GM11168 (cell line): ENCODE measurements around the gene TNFSF15.

Source experiments
- in situ Hi-C: fragments of 300-500 bp; cut with MboI; formaldehyde crosslinking; loops from one replicate; pipeline ENCODE4 v1.12.0; 2022; ENCODE audit warnings: low sequenced_read_pairs; ENCODE audit not compliant: unreplicated experiment

TNFSF15 gene

DNA sequence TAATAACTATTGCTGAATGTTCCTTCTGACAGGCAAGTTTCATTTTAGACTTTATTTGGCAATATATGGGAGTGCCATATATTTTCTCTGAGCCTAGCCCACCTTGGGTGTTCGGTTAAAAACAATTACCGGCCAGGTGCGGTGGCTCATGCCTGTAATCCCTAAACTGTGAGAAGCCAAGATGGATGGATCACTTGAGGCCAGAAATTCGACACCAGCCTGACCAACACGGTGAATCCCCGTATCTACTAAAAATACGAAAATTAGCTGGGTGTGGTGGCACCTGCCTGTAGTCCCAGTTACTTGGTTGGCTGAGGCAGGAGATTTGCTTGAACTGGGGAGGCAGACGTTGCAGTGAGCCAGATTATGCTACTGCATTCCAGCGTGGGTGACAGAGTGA, 47.9 kb downstream of the TNFSF15 start:
- in situ Hi-C loops = no loop called here

DNA sequence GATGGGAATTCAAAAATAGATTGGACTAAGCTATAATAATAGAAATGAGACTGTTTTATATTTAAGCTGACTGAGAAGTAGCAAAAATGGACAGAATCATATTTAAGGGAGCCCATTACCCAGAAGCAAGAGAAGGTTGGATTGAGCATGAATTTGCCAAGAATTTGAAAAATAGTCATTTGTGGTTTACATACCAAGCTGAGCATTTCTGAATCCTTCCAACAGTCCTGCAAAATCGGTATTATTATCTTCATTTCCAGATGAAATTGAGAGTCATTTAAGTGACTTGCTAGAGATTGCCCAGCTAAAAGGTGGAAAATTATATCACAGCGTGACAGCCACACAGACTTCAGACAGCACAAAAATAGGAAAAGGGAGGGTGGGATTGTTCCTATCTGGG, 48.4 kb downstream of the TNFSF15 start:
- in situ Hi-C loops = no loop called here

DNA sequence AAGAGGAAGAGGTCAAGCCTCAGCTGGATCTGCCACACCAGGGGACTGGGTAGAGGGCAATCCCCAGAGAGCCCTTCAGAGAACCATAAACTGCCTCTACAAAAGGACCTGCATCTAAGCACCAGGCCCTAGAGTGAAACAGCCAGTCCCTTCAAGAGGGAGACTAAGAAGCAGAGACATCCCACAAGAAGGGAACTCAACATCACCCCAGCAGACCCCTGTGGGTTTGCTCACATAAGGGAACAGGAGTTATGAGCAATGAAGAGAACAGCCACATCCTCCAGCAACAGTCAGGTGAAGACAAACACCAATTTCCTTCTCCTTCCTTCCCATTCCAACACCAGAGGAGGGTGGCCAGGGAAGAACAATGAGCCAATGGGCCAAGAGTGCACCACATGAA, 48.9 kb downstream of the TNFSF15 start:
- in situ Hi-C loops = no loop called here

DNA sequence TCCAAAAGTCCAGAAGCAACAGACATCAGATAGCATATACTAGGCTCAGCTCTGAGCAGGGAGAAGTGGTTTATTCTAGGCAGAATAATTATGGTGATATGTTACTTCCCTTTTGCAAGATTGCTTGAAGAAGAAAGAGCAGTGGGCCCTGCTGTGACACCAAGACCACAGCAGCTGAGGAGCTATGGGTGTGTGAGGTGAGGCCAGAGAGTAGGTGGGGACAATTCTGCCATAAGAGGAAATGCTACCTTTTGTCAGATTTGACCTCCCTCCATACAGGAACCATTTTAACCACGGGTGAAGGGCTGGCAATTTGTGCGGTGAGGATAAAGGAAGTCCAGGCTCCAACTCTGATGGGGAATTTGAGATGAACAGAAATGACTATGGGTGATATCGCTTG, 51.3 kb downstream of the TNFSF15 start:
- in situ Hi-C loops = no loop called here

DNA sequence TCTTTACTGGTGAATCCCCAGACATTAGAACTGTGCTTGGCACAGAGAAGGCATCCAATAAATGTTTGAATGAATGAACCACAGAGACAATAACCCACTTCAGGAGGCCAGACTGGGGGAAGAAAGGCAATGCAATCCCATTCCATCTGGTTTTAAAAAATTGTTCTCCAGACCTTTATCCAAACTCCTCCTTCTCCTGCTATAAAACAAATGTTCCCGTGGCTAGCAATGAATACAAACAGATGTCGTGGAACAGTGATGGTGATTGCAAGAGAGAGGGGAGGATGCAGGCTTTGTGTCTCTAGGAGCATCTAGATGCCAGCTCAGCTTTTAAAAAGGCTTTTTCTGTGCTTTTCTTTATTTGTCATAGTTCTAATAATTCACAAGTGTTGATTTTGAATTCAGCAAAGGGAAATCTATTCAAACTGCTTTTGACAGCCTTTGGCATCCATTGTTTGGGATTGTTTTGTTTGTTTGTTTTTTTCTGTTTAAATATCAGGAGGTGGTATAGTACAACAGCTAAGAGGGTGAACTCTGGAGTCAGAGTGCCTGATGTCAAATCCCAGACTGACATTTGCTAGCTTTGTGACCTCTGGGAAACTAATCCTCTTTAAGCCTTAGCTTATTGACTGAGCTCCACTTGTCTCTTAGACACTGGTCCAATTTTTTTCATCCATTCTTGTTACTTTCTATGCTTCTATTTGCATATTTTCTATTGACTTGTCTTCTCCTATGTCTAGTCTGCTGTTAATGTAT, 59.1 kb downstream of the TNFSF15 start:
- in situ Hi-C loops = loop anchor here (10.0 kb wide), 1 partner anchor 158 kb away; no protein-coding TSS in a partner anchor

DNA sequence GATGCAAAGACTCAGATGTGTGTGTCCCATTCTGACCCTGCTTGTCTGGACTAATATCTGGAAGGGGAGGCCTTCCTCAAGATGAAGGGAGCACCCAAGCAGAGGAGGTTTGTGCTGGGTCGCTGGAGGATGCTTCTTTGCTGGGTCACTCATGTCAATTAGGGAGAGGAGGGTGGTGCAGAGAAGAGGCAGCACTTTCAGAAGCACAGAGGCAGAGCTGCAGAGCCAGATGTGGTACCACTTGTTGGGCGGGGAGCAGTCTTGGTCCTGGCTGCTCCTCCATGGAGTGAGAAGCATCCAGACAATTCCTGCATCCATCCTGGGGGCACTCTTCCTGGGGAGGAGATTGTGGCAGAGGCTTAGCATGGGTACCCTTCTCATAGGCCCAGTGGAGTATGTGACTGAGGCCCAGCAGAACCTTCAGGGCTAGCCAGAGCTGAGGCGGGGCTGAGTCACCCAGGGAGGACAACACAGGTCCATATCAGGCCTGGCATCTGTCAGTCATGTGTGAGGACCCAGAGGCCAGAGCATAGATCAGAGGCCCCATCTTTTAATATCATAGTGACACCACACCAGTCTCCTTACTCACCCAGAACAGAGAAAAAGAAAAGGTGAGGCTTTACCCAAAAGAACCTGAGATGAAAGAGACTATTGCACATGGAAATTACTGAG, 59.8 kb downstream of the TNFSF15 start:
- in situ Hi-C loops = loop anchor here (10.0 kb wide), 1 partner anchor 159 kb away; no protein-coding TSS in a partner anchor

DNA sequence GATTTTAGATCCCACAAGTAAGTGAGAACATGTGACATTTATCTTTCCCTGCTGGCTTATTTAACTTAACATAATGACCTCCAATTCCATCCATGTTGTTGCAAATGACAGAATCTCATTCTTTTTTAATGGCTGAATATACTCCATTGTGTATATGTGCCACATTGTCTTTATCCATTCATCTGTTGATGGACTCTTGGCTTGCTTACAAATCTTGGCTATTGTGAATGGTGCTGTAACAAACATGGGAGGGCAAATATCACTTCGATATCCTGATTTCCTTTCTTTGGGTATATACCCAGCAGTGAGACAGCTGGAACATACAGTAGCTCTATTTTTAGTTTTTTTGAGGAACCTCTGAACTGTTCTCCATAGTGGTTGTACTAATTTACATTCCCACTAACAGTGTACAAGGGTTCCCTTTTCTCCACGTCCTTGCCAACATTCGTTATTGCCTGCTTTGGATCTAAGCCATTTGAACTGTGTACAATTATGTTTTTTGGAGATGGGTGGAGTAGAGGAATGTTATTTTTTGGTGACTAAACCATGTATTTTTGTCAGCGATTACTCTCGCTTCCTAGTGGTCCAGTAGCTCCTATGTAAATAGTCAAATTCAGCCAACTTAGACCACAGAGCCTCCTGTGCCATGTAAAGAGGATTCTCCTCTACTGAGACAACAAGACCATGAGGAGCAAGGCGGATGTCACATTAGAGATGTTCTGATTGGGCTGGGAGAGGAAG, 60.6 kb downstream of the TNFSF15 start:
- in situ Hi-C loops = loop anchor here (10.0 kb wide), 1 partner anchor 160 kb away; no protein-coding TSS in a partner anchor

DNA sequence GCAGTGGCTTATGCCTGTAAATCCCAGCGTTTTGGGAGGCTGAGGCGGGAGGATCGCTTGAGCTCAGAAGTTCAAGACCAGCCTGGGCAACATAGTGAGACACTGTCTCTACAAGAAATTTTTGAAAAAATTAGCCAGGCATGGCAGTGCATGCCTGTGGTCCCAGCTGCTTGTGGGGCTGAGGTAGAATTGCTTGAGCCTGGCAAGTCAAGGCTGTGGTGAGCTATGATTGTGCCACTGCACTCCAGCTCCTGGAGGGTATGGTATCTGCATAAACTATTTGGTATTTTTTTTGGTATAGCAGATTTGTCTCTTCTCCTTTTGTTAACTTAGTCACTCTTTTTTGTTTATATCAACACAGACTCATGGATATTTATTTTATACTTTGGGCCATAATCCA, 62.4 kb downstream of the TNFSF15 start:
- in situ Hi-C loops = loop anchor here (10.0 kb wide), 1 partner anchor 161 kb away; no protein-coding TSS in a partner anchor

DNA sequence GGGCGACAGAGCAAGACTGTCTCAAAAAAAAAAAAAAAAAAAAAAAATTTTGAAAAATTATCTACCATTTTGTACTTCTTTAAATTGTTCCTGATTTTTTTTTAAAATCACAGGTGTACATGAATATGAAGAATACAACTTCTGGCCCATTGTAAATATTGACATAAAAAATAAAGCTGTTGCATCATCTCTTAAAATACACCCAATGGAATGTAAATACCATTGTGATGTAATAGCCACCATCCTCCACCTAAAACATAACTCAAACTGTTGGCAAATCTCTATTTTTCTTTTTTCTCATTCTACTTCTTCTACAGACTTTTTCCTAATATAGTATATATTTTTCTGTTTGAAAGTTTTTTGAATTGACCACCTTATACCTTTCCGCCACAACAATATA, 62.9 kb downstream of the TNFSF15 start:
- in situ Hi-C loops = loop anchor here (10.0 kb wide), 1 partner anchor 162 kb away; no protein-coding TSS in a partner anchor

DNA sequence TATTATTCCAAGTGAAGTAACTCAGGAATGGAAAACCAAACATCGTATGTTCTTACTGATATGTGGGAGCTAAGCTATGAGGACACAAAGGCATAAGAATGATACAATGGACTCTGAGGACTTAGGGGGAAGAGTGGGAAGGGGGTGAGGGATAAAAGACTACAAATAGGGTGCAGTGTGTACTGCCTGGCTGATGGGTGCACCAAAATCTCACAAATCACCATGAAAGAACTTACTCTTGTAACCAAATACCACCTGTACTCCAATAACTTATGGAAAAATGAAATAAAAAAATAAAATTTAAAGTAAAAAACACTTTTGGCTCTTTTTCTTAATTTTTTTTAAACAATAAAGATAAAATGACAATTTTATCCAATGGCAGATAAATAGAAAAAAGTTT, 64.3 kb downstream of the TNFSF15 start:
- in situ Hi-C loops = loop anchor here (10.0 kb wide), 1 partner anchor 163 kb away; no protein-coding TSS in a partner anchor

DNA sequence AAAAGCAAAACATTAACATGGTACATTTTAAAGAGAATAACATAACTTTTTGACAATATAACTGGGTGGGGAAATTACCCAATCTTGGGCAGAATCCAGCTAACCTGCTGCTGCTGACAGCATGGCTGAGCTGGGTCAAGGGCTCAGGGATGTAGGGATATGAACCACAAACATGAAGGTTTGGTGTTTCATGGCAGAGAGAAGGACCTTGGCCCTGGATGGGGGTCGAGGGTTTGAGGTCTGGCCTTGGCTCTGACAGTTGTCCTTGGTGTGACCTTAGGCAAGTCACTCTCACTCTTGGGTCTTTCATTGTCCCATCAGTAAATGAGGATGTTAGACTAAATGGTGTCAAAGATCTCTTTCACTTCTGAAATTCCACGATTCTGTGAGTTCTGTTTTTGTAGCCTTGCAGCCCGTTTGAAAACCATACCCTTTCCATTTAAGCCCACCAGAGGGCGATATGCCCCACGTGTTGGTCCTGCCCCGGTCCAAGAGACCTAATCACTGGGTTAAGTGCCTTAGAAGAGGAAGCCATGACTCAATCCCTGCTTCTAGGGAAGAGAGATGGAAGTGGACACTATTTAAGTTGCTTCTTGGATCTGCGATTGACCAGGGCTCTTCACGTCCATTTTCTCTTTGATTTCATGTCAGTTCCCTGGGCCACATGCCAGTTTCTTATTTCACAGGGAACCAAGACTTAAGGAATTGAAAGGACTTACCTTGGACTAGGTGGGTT, 67.1 kb downstream of the TNFSF15 start:
- in situ Hi-C loops = loop anchor here (5.0 kb wide), 2 partner anchors 51 to 274 kb away; no protein-coding TSS in a partner anchor

DNA sequence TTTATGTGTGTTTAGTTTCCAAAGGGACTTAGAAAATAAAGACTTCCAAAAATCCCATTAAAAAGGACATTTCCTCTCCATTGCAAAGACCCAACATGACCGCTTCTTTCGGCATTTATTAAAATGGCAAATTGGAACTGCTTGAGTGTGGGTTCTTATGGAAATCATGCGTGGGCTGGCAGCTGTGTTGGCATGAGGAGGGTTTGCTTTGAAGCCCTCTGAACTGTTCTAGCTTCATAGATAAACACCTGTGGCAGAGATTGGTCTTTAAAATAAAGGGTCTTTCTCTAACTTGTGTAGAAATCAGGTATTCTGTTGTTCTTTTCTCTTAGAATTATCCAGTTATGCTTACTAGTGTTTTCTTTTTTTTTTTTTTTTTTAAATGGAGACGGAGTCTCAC, 68.0 kb downstream of the TNFSF15 start:
- in situ Hi-C loops = loop anchor here (5.0 kb wide), 2 partner anchors 51 to 274 kb away; no protein-coding TSS in a partner anchor

DNA sequence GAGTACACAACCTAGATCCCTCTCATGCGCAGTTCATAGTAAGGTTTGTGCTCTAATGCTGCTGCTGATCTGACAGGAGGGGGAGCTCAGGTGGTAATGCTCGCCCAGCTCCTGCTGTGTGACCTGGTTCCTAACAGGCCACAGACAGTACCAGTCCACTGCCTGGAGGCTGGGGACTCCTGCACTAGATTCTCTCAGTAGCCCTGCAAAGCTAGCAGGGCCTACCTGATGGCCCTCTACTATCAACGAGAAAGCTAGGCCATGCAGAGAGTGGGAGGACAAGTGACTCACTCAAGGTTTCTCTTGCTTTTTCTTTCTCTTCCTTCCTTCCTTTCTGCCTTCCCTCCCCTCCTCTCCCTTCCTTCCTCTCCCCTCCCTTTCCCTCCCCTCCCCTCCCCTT, 68.7 kb downstream of the TNFSF15 start:
- in situ Hi-C loops = loop anchor here (5.0 kb wide), 2 partner anchors 50 to 275 kb away; no protein-coding TSS in a partner anchor

DNA sequence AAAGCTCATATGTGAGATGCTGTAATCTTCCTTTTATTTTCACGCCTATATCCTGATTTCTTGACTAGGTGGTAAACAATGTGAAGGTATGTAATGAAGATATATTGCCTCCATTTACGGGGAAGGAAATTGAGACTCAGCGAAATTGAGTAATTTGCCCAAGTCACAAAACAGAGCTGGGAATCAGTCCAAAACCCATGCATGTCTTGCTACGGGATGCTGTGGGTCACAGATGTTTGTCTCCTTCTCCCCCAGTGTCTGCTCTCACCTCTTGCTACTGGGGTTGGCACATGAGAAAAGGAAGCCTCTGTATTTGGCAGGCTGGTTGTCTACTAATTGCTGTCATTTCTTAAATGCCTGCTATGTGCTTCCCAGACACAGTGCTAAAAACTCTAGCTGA, 70.1 kb downstream of the TNFSF15 start:
- in situ Hi-C loops = loop anchor here (5.0 kb wide), 2 partner anchors 48 to 277 kb away; no protein-coding TSS in a partner anchor

DNA sequence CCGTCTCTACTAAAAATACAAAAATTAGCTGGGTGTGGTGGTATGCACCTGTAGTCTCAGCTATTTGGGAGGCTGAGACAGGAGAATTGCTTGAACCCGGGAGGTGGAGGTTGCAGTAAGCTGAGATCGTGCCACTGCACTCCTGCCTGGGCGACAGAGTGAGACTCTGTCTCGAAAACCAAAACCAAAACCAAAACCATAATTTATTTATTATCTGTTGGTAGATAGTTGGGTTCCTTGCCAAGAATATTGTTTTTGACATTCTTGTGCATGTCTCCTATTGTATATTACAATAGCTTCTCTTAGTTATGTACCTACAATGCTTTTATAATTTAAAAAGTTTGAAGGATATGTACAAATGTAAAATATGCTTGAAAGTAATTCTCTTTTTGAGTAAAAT, 70.7 kb downstream of the TNFSF15 start:
- in situ Hi-C loops = loop anchor here (5.0 kb wide), 2 partner anchors 48 to 277 kb away; no protein-coding TSS in a partner anchor
